Spleen (tissue), 7 donors: ENCODE results near the gene PLG.

Experiments
- CTCF ChIP-seq, 11 experiments: fragments of 200-600 bp in 7 of 11; fragments of 450-650 bp in 4 of 11; sonication (generic) in 4 of 11; IDR thresholded peaks in 8 of 11; conservative IDR thresholded peaks in 3 of 11; 1 replicate in 7 of 11; 2 replicates in 4 of 11; pipeline versions ENCODE4 v1.4.0 to v1.8.0; 2016 to 2021; ENCODE audit warnings: antibody characterized with exemption in 11 of 11, inconsistent platforms in 4 of 11, mild to moderate bottlenecking in 1 of 11
- POLR2A ChIP-seq, 3 donors: fragments of 450-650 bp; IDR thresholded peaks; one replicate each; pipeline ENCODE4 v1.5.1; 2017; ENCODE audit warnings: antibody characterized with exemption in 3 of 3, mild to moderate bottlenecking in 1 of 3
- POLR2AphosphoS5 ChIP-seq, 3 donors: sonication (generic); formaldehyde crosslinking; IDR thresholded peaks; one replicate each; pipeline ENCODE4 v1.5.1; 2017; ENCODE audit warnings: antibody characterized with exemption in 3 of 3
- donor health status: DM: no; HTN: no; CAD: no; lungs with moderate emphysema.
- donor health status: DM: no; HTN: no; CAD: no.
- donor health status: DM: no; HTN: no; CAD: no.

GRCh38 chr6:160768101-160768500, 66.1 kb downstream of the PLG start:
- no peak for TF ChIP-seq CTCF (IDR thresholded peaks at IDR 0.05 in 8 of 11, conservative IDR thresholded peaks at IDR 0.05 in 3 of 11)
- TF ChIP-seq POLR2A (IDR thresholded peaks at IDR 0.05), result no peak
- no peak for TF ChIP-seq POLR2AphosphoS5 (IDR thresholded peaks at IDR 0.05)
